GM12873 (cell line): ENCODE data around the gene PAX8.

Source experiments
- CTCF ChIP-seq: IDR thresholded peaks from 2 replicates; pipeline ENCODE4 v1.5.1; 2012; ENCODE audit warnings: low read depth, mild to moderate bottlenecking, moderate library complexity, low read length, control low read depth; ENCODE audit not compliant: insufficient read depth; ENCODE audit errors: missing control alignments

Gene PAX8

GRCh38 chr2:113175736-113176695, 102.7 kb downstream of the PAX8 start:
- no peak for TF ChIP-seq CTCF

GRCh38 chr2:113175042-113175628, 103.6 kb downstream of the PAX8 start:
- no peak for TF ChIP-seq CTCF

GRCh38 chr2:113174376-113174750, 104.4 kb downstream of the PAX8 start:
- peak; percentile 36 for TF ChIP-seq CTCF

- TF ChIP-seq CTCF: peak; percentile 26
Observed at GRCh38 chr2:113173542-113174375, 105.0 kb downstream of the PAX8 start, which contains the start of gene PSD4. Gene PSD4, plus strand, starts transcription at chr2:113173971. Its CDS starts 8,486 bp downstream, at chr2:113182457.

- TF ChIP-seq CTCF: no peak
Observed at GRCh38 chr2:113172721-113173541, 105.8 kb downstream of the PAX8 start.

GRCh38 chr2:113171334-113172075, 107.2 kb downstream of the PAX8 start:
- TF ChIP-seq CTCF: no peak
